HS-5 (cell line): ENCODE measurements around the gene MORN1.

Experiments used
- DNase-seq: peaks from one replicate; pipeline ENCODE4 v3.0.0-alpha.2; 2012; ENCODE audit warnings: low read depth

Gene MORN1

GRCh38 chr1:2373551-2374251 lies 17.7 kb downstream of the MORN1 start:
- DNase-seq = no peak

GRCh38 chr1:2372551-2373490 lies 18.5 kb downstream of the MORN1 start:
- DNase-seq = no peak

- DNase-seq = no peak
These were observed 23.2 kb downstream of the MORN1 start for GRCh38 chr1:2368053-2368744.

- no peak for DNase-seq
These were observed 27.4 kb downstream of the MORN1 start for GRCh38 chr1:2363847-2364513.

- DNase-seq = no peak
These were observed 30.6 kb downstream of the MORN1 start for GRCh38 chr1:2360588-2361364.

- DNase-seq = no peak
These were observed 32.4 kb downstream of the MORN1 start for GRCh38 chr1:2358651-2359640.

GRCh38 chr1:2358072-2358471 lies 33.3 kb downstream of the MORN1 start:
- no peak for DNase-seq

- no peak for DNase-seq
These were observed 34.2 kb downstream of the MORN1 start for GRCh38 chr1:2356911-2357845.

GRCh38 chr1:2356401-2356800 lies 35.0 kb downstream of the MORN1 start:
- no peak for DNase-seq

- no peak for DNase-seq
These were observed 35.7 kb downstream of the MORN1 start for GRCh38 chr1:2355373-2356261.

- no peak for DNase-seq
These were observed 36.6 kb downstream of the MORN1 start for GRCh38 chr1:2354511-2355372.

GRCh38 chr1:2353551-2354438 lies 37.6 kb downstream of the MORN1 start:
- DNase-seq = no peak

- no peak for DNase-seq
These were observed 38.3 kb downstream of the MORN1 start for GRCh38 chr1:2352897-2353550.

GRCh38 chr1:2352341-2352896 lies 38.9 kb downstream of the MORN1 start:
- no peak for DNase-seq

GRCh38 chr1:2351723-2352122 lies 39.6 kb downstream of the MORN1 start:
- DNase-seq = no peak
